HEK293 (cell line): ENCODE data around the gene EDNRA.

ENCODE experiments used
- CTCF ChIA-PET: fragments of 350-600 bp; formaldehyde crosslinking; extraction: SDS; loops from one replicate; lab custom pipeline; 2021; ENCODE audit warnings: antibody characterized with exemption; lab: Yijun Ruan, JAX
- POLR2A ChIA-PET: fragments of 300-600 bp; formaldehyde crosslinking; extraction: SDS; loops from one replicate; lab custom pipeline; 2020; ENCODE audit warnings: antibody characterized with exemption, inconsistent platforms; lab: Yijun Ruan, JAX
- H3K27ac ChIP-seq: fragments of 200-500 bp; sonication (Bioruptor generic); 2 replicates; pipeline ENCODE4 v1.5.1; 2014; ENCODE audit warnings: low read depth, low read length, control low read depth, inconsistent platforms; ENCODE audit errors: extremely low read depth
- H3K36me3 ChIP-seq, 2 experiments: fragments of 200-500 bp in 1 of 2; sonication (Bioruptor generic) in 1 of 2; 1 replicate in 1 of 2; 2 replicates in 1 of 2; pipeline ENCODE4 v1.5.1; 2014 to 2017; ENCODE audit warnings: inconsistent platforms in 2 of 2, low read length in 2 of 2; ENCODE audit not compliant: control insufficient read depth in 2 of 2, insufficient read depth in 1 of 2
- H3K4me1 ChIP-seq: fragments of 200-500 bp; sonication (Bioruptor generic); 2 replicates; pipeline ENCODE4 v1.5.1; 2014; ENCODE audit warnings: mild to moderate bottlenecking, low read length, inconsistent platforms; ENCODE audit not compliant: control insufficient read depth, insufficient read depth
- H3K4me3 ChIP-seq: 2 replicates; pipeline ENCODE4 v1.5.1; 2011; ENCODE audit warnings: low read depth, mild to moderate bottlenecking, control low read depth, low read length, moderate library complexity
- H3K9me3 ChIP-seq: fragments of 200-500 bp; sonication (Bioruptor generic); 2 replicates; pipeline ENCODE4 v1.5.1; 2014; ENCODE audit warnings: low read depth, low read length, inconsistent platforms; ENCODE audit not compliant: control insufficient read depth, insufficient read depth
- KLF1 ChIP-seq: fragments of 450-650 bp; formaldehyde crosslinking; IDR thresholded peaks from 2 replicates; pipeline ENCODE4 v1.5.1; 2016; ENCODE audit warnings: missing biosample characterization, missing genetic modification characterization
- OSR2 ChIP-seq: fragments of 450-650 bp; formaldehyde crosslinking; IDR thresholded peaks from 2 replicates; pipeline ENCODE4 v1.5.1; 2016; ENCODE audit warnings: missing biosample characterization, missing genetic modification characterization
- SCRT1 ChIP-seq: fragments of 450-650 bp; formaldehyde crosslinking; IDR thresholded peaks from 2 replicates; pipeline ENCODE4 v1.5.1; 2016; ENCODE audit warnings: missing biosample characterization, missing genetic modification characterization, borderline replicate concordance
- YY1 ChIP-seq: fragments of 450-650 bp; formaldehyde crosslinking; IDR thresholded peaks from 2 replicates; pipeline ENCODE4 v1.5.1; 2018; ENCODE audit warnings: missing biosample characterization, missing genetic modification characterization
- ZBTB17 ChIP-seq: fragments of 450-650 bp; formaldehyde crosslinking; IDR thresholded peaks from 2 replicates; pipeline ENCODE4 v1.5.1; 2016; ENCODE audit warnings: missing biosample characterization, missing genetic modification characterization
- ZNF114 ChIP-seq: fragments of 450-650 bp; formaldehyde crosslinking; IDR thresholded peaks from 2 replicates; pipeline ENCODE4 v1.5.0; 2017; ENCODE audit warnings: missing biosample characterization, missing genetic modification characterization
- ZNF132 ChIP-seq: fragments of 450-650 bp; formaldehyde crosslinking; IDR thresholded peaks from 2 replicates; pipeline ENCODE4 v1.5.1; 2017; ENCODE audit warnings: missing biosample characterization, missing genetic modification characterization, borderline replicate concordance
- ZNF16 ChIP-seq: fragments of 450-650 bp; formaldehyde crosslinking; IDR thresholded peaks from 2 replicates; pipeline ENCODE4 v1.5.1; 2016; ENCODE audit warnings: low read depth, missing biosample characterization, missing genetic modification characterization
- ZNF2 ChIP-seq: fragments of 450-650 bp; formaldehyde crosslinking; IDR thresholded peaks from 2 replicates; pipeline ENCODE4 v1.5.1; 2016; ENCODE audit warnings: missing biosample characterization, missing genetic modification characterization
- ZNF266 ChIP-seq: fragments of 450-650 bp; formaldehyde crosslinking; IDR thresholded peaks from 2 replicates; pipeline ENCODE4 v1.5.1; 2016; ENCODE audit warnings: missing biosample characterization, missing genetic modification characterization, low read depth
- ZNF274 ChIP-seq, 2 experiments: fragments of 200-500 bp in 1 of 2; fragments of 450-650 bp in 1 of 2; sonication (Bioruptor generic) in 1 of 2; formaldehyde crosslinking in 1 of 2; IDR thresholded peaks; 2 replicates each; pipeline versions ENCODE4 v1.5.1 to v1.6.1; 2014 to 2016; ENCODE audit warnings: borderline replicate concordance in 1 of 2, inconsistent platforms in 1 of 2, low read length in 1 of 2, missing biosample characterization in 1 of 2, missing genetic modification characterization in 1 of 2
- ZNF324 ChIP-seq: fragments of 450-650 bp; formaldehyde crosslinking; IDR thresholded peaks from 2 replicates; pipeline ENCODE4 v1.5.1; 2016; ENCODE audit warnings: missing biosample characterization, missing genetic modification characterization
- ZNF354C ChIP-seq: fragments of 450-650 bp; formaldehyde crosslinking; IDR thresholded peaks from 2 replicates; pipeline ENCODE4 v1.5.1; 2016; ENCODE audit warnings: missing biosample characterization, missing genetic modification characterization, low read depth, borderline replicate concordance
- ZNF366 ChIP-seq: fragments of 450-650 bp; formaldehyde crosslinking; conservative IDR thresholded peaks from 2 replicates; pipeline ENCODE4 v1.5.1; 2016; ENCODE audit warnings: missing biosample characterization, missing genetic modification characterization
- ZNF404 ChIP-seq: fragments of 450-650 bp; formaldehyde crosslinking; IDR thresholded peaks from 2 replicates; pipeline ENCODE4 v1.5.1; 2017; ENCODE audit warnings: missing biosample characterization, missing genetic modification characterization
- ZNF501 ChIP-seq: fragments of 450-650 bp; formaldehyde crosslinking; IDR thresholded peaks from 2 replicates; pipeline ENCODE4 v1.5.1; 2016; ENCODE audit warnings: missing biosample characterization, missing genetic modification characterization
- ZNF521 ChIP-seq: fragments of 450-650 bp; formaldehyde crosslinking; IDR thresholded peaks from 2 replicates; pipeline ENCODE4 v1.5.1; 2017; ENCODE audit warnings: missing biosample characterization, mild to moderate bottlenecking, missing genetic modification characterization
- ZNF561 ChIP-seq: fragments of 450-650 bp; IDR thresholded peaks from 2 replicates; pipeline ENCODE4 v1.5.1; 2018; ENCODE audit warnings: missing biosample characterization, missing genetic modification characterization, borderline replicate concordance
- ZNF776 ChIP-seq: fragments of 450-650 bp; formaldehyde crosslinking; IDR thresholded peaks from 2 replicates; pipeline ENCODE4 v1.5.0; 2017; ENCODE audit warnings: missing biosample characterization, missing genetic modification characterization, borderline replicate concordance
- ZSCAN23 ChIP-seq: fragments of 450-650 bp; formaldehyde crosslinking; IDR thresholded peaks from 2 replicates; pipeline ENCODE4 v1.5.1; 2016; ENCODE audit warnings: missing biosample characterization, missing genetic modification characterization
- TF ChIP-seq, protein P1 (sequence below): fragments of 450-650 bp; formaldehyde crosslinking; IDR thresholded peaks from 2 replicates; pipeline ENCODE4 v1.5.1; 2016; ENCODE audit warnings: missing biosample characterization, missing genetic modification characterization
- TF ChIP-seq, protein P2 (sequence below): fragments of 450-650 bp; formaldehyde crosslinking; IDR thresholded peaks from 2 replicates; pipeline ENCODE4 v1.5.1; 2017; ENCODE audit warnings: missing biosample characterization, missing genetic modification characterization

Gene EDNRA

DNA sequence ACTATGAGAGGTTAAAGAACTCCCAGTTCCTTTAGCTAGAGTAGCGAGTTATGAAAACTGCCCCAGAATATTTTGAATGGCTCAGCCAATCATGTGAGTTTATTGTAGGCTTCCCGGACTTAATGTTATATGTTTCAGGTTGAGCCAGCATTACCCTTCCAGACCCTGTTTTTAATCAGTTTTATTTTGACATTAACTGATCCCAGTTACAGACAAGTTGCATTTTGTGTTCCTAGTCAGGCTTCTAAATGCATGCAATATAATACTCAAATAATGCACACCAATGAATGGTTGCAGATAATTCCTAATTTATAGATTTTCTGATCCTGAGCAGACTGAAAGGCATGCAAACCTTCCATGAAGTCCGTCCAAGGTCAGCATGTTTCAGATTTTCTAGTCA is 57.8 kb downstream of the EDNRA start (continued):
- TF ChIP-seq YY1 (tag by site-specific recombination) = no peak
- no peak for TF ChIP-seq ZBTB17 (tag by site-specific recombination)

DNA sequence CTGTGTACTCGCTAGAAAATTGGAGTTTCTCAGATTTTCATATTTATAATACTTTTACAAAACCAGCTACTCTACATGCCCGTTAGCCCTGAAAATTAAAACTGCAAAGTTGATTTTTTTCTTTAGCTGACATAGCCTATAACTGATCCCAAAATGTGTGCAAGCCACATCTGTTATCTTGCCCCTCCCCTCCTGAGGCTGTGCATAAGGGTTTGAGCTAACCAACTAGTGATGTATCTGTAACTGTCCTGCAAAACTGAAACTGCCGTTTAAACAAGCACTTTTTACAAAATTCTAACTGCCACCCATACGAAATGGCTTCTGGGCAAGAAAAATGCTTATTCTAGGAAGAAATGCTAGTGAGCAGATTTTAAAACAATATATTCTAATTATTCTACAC is 59.1 kb downstream of the EDNRA start:
- Histone ChIP-seq H3K4me3 (no peak overlapping the region), H3K4me1 (no peaks in the 10 kb centered on the region), H3K27ac (no peak overlapping the region)
- CTCF ChIA-PET = interaction anchor here (1.2 kb wide), 1 partner anchor 21 kb away, joined by 3 read pairs; no protein-coding TSS in a partner anchor
- TF ChIP-seq ZNF521 (tag by site-specific recombination) = no peak
- TF ChIP-seq, protein P1, sequence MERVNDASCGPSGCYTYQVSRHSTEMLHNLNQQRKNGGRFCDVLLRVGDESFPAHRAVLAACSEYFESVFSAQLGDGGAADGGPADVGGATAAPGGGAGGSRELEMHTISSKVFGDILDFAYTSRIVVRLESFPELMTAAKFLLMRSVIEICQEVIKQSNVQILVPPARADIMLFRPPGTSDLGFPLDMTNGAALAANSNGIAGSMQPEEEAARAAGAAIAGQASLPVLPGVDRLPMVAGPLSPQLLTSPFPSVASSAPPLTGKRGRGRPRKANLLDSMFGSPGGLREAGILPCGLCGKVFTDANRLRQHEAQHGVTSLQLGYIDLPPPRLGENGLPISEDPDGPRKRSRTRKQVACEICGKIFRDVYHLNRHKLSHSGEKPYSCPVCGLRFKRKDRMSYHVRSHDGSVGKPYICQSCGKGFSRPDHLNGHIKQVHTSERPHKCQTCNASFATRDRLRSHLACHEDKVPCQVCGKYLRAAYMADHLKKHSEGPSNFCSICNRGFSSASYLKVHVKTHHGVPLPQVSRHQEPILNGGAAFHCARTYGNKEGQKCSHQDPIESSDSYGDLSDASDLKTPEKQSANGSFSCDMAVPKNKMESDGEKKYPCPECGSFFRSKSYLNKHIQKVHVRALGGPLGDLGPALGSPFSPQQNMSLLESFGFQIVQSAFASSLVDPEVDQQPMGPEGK (tag by site-specific recombination) = no peak
- TF ChIP-seq, all 188 proteins: peak for 0
- Histone ChIP-seq H3K9me3 (no peaks in the 10 kb centered on the region), H3K36me3 (no peaks in the 10 kb centered on the region)
- POLR2A ChIA-PET = no interaction called here

DNA sequence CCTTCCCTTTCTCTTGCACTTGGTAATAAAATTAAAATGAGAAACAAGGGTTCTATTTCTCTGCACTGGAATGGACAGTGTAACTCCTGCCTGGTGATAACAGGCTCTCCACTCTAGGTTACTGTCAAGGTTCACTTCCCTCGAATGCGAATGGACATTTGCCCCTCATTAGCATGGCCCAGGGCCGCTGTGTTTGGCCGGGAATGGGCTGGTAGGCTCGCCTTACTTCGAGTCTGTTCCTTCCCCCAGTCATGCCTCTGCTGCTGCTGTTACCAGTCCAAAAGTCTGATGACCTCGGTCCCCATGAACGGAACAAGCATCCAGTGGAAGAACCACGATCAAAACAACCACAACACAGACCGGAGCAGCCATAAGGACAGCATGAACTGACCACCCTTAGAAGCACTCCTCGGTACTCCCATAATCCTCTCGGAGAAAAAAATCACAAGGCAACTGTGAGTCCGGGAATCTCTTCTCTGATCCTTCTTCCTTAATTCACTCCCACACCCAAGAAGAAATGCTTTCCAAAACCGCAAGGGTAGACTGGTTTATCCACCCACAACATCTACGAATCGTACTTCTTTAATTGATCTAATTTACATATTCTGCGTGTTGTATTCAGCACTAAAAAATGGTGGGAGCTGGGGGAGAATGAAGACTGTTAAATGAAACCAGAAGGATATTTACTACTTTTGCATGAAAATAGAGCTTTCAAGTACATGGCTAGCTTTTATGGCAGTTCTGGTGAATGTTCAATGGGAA is 61.5 kb downstream of the EDNRA start:
- CTCF ChIA-PET = no interaction called here
- H3K27ac ChIP-seq = no peak overlapping the region

DNA sequence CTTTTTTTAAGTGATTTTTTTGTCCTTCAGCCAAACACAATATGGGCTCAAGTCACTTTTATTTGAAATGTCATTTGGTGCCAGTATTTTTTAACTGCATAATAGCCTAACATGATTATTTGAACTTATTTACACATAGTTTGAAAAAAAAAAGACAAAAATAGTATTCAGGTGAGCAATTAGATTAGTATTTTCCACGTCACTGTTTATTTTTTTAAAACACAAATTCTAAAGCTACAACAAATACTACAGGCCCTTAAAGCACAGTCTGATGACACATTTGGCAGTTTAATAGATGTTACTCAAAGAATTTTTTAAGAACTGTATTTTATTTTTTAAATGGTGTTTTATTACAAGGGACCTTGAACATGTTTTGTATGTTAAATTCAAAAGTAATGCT is 62.1 kb downstream of the EDNRA start:
- no peaks in the 10 kb centered on the region for H3K9me3 ChIP-seq
- no peaks in the 10 kb centered on the region for H3K36me3 ChIP-seq
- no peak overlapping the region for H3K27ac ChIP-seq
- H3K4me3 ChIP-seq = no peak overlapping the region
- H3K4me1 ChIP-seq = no peaks in the 10 kb centered on the region
- ChIA-PET POLR2A (no interaction called here), CTCF (no interaction called here)
- TF ChIP-seq ZNF274 (IDR thresholded peaks at IDR 0.05; ENCODE audit: low read length) = no peak
- no peak for TF ChIP-seq ZNF274 (tag by site-specific recombination; IDR thresholded peaks at IDR 0.05; ENCODE audit: borderline replicate concordance)
- no peak for TF ChIP-seq OSR2 (tag by site-specific recombination)
- no peak for TF ChIP-seq ZNF501 (tag by site-specific recombination)
- TF ChIP-seq ZNF16 (tag by site-specific recombination) = no peak
- TF ChIP-seq, protein P2, sequence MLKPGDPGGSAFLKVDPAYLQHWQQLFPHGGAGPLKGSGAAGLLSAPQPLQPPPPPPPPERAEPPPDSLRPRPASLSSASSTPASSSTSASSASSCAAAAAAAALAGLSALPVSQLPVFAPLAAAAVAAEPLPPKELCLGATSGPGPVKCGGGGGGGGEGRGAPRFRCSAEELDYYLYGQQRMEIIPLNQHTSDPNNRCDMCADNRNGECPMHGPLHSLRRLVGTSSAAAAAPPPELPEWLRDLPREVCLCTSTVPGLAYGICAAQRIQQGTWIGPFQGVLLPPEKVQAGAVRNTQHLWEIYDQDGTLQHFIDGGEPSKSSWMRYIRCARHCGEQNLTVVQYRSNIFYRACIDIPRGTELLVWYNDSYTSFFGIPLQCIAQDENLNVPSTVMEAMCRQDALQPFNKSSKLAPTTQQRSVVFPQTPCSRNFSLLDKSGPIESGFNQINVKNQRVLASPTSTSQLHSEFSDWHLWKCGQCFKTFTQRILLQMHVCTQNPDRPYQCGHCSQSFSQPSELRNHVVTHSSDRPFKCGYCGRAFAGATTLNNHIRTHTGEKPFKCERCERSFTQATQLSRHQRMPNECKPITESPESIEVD = 0 out of 2 replicates have a peak, but pooled peaks have one; percentile 37
- no peak for TF ChIP-seq ZNF366

More for the DNA sequence above, 61.5 kb downstream of the EDNRA start:
- H3K36me3 ChIP-seq = no peaks in the 10 kb centered on the region
- no peaks in the 10 kb centered on the region for H3K4me1 ChIP-seq
- POLR2A ChIA-PET = no interaction called here
- no peak for TF ChIP-seq ZSCAN23
- TF ChIP-seq ZNF561 (tag by site-specific recombination) = no peak
- H3K4me3 ChIP-seq = no peak overlapping the region
- H3K9me3 ChIP-seq = no peaks in the 10 kb centered on the region

DNA sequence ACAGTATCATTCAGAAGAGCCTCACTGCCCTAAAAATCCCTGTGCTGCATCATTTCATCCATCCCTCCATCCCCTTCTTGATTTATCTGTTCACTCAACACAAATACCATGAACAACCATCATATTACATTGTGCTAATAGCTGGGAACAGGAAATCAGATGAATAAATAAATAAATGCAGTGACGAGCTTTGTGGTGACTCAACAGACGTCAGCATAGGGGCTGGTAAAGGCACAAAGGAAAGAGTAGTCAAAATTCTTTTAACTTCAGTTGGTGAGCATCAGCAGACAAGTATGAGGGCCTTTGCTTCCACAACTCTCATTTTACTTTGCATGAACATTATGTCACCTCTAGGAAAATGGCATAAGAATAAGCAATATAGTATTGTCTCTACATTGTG is 65.5 kb downstream of the EDNRA start:
- no peaks in the 10 kb centered on the region for H3K4me1 ChIP-seq
- H3K4me3 ChIP-seq = no peak overlapping the region
- H3K9me3 ChIP-seq = no peaks in the 10 kb centered on the region
- H3K27ac ChIP-seq = no peak overlapping the region
- no peaks in the 10 kb centered on the region for H3K36me3 ChIP-seq
- ChIA-PET CTCF (no interaction called here), POLR2A (no interaction called here)
- TF ChIP-seq SCRT1 (tag by site-specific recombination) (no peak), ZNF354C (no peak), ZNF324 (tag by site-specific recombination) (no peak), KLF1 (no peak), ZNF2 (no peak), ZNF132 (tag by site-specific recombination) (no peak), ZNF266 (tag by site-specific recombination) (no peak), ZNF404 (tag by site-specific recombination) (no peak), ZNF114 (tag by site-specific recombination) (no peak), ZNF776 (tag by site-specific recombination) (no peak)
